Adrenal gland (tissue), 5 donors: ENCODE data around the gene FAM216B.
"Not testable (repeated sequence)": the region's sequence is repeated elsewhere in the genome, so short reads cannot be mapped to it uniquely, and the experiment has no call there.

Experiments
- CTCF ChIP-seq, 6 experiments: fragments of 450-650 bp in 4 of 6; fragments of 200-600 bp in 2 of 6; sonication (generic) in 1 of 6; IDR thresholded peaks; 1 replicate in 5 of 6; 2 replicates in 1 of 6; pipeline versions ENCODE4 v1.5.1 to v1.8.0; 2016 to 2021; ENCODE audit warnings: antibody characterized with exemption in 6 of 6, mild to moderate bottlenecking in 2 of 6, moderate library complexity in 1 of 6
- POLR2A ChIP-seq, 2 donors: fragments of 450-650 bp; IDR thresholded peaks; one replicate each; pipeline ENCODE4 v1.6.1; 2017; ENCODE audit warnings: antibody characterized with exemption in 2 of 2, mild to moderate bottlenecking in 2 of 2, moderate library complexity in 1 of 2
- donor health status: DM: no; HTN: no; CAD: no.

- not testable (repeated sequence) for TF ChIP-seq CTCF, POLR2A (IDR thresholded peaks at IDR 0.05)
Measured at GRCh38 chr13:42819687-42820086, 38.3 kb downstream of the FAM216B start.
